OCI-LY7 (cell line): ENCODE results near the gene PRIM1. TPM values are rescaled to one million over a fixed set of nuclear protein-coding genes. Genes with fewer than 3 reads are reported as not detected.
A peak's percentile ranks its signal among the peaks of the same experiment; 100 is the strongest.
"Not testable (repeated sequence)": the region's sequence is repeated elsewhere in the genome, so short reads cannot be mapped to it uniquely, and the experiment has no call there.

Source experiments
- BruUV-seq: library from RNA; stranded (reverse); fragments of 400-500 nt; replicated peaks from 2 replicates; lab custom pipeline; 2021; lab: Mats Ljungman, UMichigan
- CTCF ChIA-PET: fragments of 300-600 bp; sonication (Branson Sonifier 250); formaldehyde crosslinking; loops from one replicate; lab custom pipeline; 2022; ENCODE audit warnings: antibody characterized with exemption; ENCODE audit not compliant: unreplicated experiment; lab: Charles Lee
- POLR2A ChIA-PET: fragments of 300-600 bp; sonication (Branson Sonifier 250); formaldehyde crosslinking; loops from one replicate; lab custom pipeline; 2022; ENCODE audit warnings: antibody characterized with exemption; lab: Charles Lee
- DNase-seq: peaks from one replicate; pipeline ENCODE4 v3.0.0-alpha.2; 2015; ENCODE audit warnings: low spot score
- H2AFZ ChIP-seq: fragments of 200-600 bp; sonication (generic), shearing (Covaris generic); 2 replicates; pipeline ENCODE4 v1.6.1; 2014; ENCODE audit warnings: mild to moderate bottlenecking, antibody characterized with exemption, low read length, moderate library complexity
- H3K27ac ChIP-seq: fragments of 200-600 bp; sonication (generic); 2 replicates; pipeline ENCODE4 v1.5.1; 2014; ENCODE audit warnings: mixed run types, low read depth, mild to moderate bottlenecking, moderate library complexity, low read length, inconsistent platforms; ENCODE audit not compliant: poor library complexity, severe bottlenecking
- H3K36me3 ChIP-seq: fragments of 200-600 bp; sonication (generic); 2 replicates; pipeline ENCODE4 v1.6.1; 2014; ENCODE audit warnings: mild to moderate bottlenecking, antibody characterized with exemption, low read length, moderate library complexity, mixed read lengths; ENCODE audit not compliant: insufficient read depth
- H3K4me1 ChIP-seq: fragments of 200-600 bp; sonication (generic); 2 replicates; pipeline ENCODE4 v1.5.1; 2014; ENCODE audit warnings: mild to moderate bottlenecking, low read length; ENCODE audit not compliant: insufficient read depth, poor library complexity, severe bottlenecking
- H3K4me2 ChIP-seq: fragments of 200-600 bp; sonication (generic); 2 replicates; pipeline ENCODE4 v1.6.1; 2014; ENCODE audit warnings: mild to moderate bottlenecking, low read length
- H3K4me3 ChIP-seq: fragments of 200-600 bp; sonication (generic); 2 replicates; pipeline ENCODE4 v1.5.1; 2014; ENCODE audit warnings: mild to moderate bottlenecking, low read depth, low read length; ENCODE audit not compliant: poor library complexity, severe bottlenecking
- H3K79me2 ChIP-seq: fragments of 200-600 bp; sonication (generic); 2 replicates; pipeline ENCODE4 v1.6.1; 2016; ENCODE audit warnings: low read depth, mild to moderate bottlenecking, low read length, moderate library complexity, mixed read lengths; ENCODE audit not compliant: insufficient read depth
- H3K9me2 ChIP-seq: fragments of 200-600 bp; sonication (generic); 2 replicates; pipeline ENCODE4 v1.6.1; 2016; ENCODE audit warnings: mild to moderate bottlenecking, low read length, mixed read lengths; ENCODE audit not compliant: insufficient read depth
- H3K9me3 ChIP-seq: fragments of 200-600 bp; sonication (generic); 2 replicates; pipeline ENCODE4 v1.6.1; 2014; ENCODE audit warnings: mild to moderate bottlenecking, mixed run types, low read length, mixed read lengths
- H4K20me1 ChIP-seq: fragments of 200-600 bp; sonication (generic); 2 replicates; pipeline ENCODE4 v1.6.1; 2014; ENCODE audit warnings: mild to moderate bottlenecking, antibody characterized with exemption, low read length, moderate library complexity, mixed read lengths; ENCODE audit not compliant: insufficient read depth
- EZH2phosphoT487 ChIP-seq: fragments of 200-600 bp; sonication (generic); IDR thresholded peaks from 2 replicates; pipeline ENCODE4 v1.6.1; 2018; ENCODE audit warnings: low read depth, borderline replicate concordance, mild to moderate bottlenecking, mixed run types, antibody characterized with exemption, low read length, moderate library complexity, mixed read lengths
- intact Hi-C: fragments of 100-400 bp; cut with micrococcal nuclease; formaldehyde crosslinking; loops from one replicate; pipeline ENCODE4 v1.10.0; 2022; ENCODE audit not compliant: unreplicated experiment
- total RNA-seq, 2 experiments: library from RNA; depleted of rRNA in 1 of 2; stranded (reverse); fragments of >200 nt in 1 of 2; shearing (Covaris generic) in 1 of 2; gene quantifications; 2 replicates each; pipeline ENCODE4 v1.2.3, GENCODE V29; 2014 to 2022
- TF ChIP-seq, protein P1 (sequence below): fragments of 200-600 bp; sonication (generic); conservative IDR thresholded peaks from 2 replicates; pipeline ENCODE4 v1.5.1; 2014; ENCODE audit warnings: mild to moderate bottlenecking, antibody characterized with exemption, low read length, moderate library complexity, mixed read lengths

Gene PRIM1
- total RNA-seq, 2 experiments from 2014 or later, result 20.4 to 49.5 TPM

DNA sequence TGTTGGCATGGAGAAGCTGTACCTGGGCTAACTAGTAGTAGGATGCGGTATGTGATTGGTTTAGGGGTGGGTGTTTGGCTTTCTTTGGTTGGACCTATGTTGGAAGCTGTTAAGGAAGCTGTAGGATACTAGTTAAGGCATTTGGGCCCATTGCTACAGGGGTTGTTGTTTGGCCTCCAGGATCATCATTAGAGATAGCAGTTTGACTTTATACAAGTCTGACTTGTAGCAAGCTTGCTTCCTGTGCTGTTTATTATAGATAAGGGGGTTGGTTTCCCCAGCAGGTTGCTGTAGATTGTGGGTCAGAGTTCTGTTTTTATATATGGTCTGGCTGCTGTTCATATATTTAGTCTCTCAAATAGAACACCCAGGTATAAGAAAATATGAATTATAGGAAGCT is 1.4 kb upstream of the PRIM1 start:
- H4K20me1 ChIP-seq, result no peaks in the 10 kb centered on the region
- H3K36me3 ChIP-seq, result peaks cover 7% of the 10 kb centered on the region
- intact Hi-C loops, result loop anchor here (5.0 kb wide), 1 partner anchor 116 kb away; no protein-coding TSS in a partner anchor
- H2AFZ ChIP-seq, result no peak overlapping the region
- DNase-seq, result no peak
- TSS peak; percentile 74 for BruUV-seq
- no peak overlapping the region for H3K4me2 ChIP-seq
- POLR2A ChIA-PET, result interaction anchor here (1.7 to 1.9 kb wide), 2 partner anchors 13 to 65 kb away, joined by 5 to 11 read pairs; partner anchors contain the start of gene PTGES3
- peaks cover 4% of the 10 kb centered on the region; the same call in 1 of the 2 replicates for H3K9me3 ChIP-seq
- H3K4me1 ChIP-seq, result peaks cover 25% of the 10 kb centered on the region
- no peak overlapping the region for H3K4me3 ChIP-seq
- no peak overlapping the region for H3K27ac ChIP-seq
- no peak for TF ChIP-seq EZH2phosphoT487
- TF ChIP-seq, protein P1, sequence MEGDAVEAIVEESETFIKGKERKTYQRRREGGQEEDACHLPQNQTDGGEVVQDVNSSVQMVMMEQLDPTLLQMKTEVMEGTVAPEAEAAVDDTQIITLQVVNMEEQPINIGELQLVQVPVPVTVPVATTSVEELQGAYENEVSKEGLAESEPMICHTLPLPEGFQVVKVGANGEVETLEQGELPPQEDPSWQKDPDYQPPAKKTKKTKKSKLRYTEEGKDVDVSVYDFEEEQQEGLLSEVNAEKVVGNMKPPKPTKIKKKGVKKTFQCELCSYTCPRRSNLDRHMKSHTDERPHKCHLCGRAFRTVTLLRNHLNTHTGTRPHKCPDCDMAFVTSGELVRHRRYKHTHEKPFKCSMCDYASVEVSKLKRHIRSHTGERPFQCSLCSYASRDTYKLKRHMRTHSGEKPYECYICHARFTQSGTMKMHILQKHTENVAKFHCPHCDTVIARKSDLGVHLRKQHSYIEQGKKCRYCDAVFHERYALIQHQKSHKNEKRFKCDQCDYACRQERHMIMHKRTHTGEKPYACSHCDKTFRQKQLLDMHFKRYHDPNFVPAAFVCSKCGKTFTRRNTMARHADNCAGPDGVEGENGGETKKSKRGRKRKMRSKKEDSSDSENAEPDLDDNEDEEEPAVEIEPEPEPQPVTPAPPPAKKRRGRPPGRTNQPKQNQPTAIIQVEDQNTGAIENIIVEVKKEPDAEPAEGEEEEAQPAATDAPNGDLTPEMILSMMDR, result no peak
- no peaks in the 10 kb centered on the region for H3K9me2 ChIP-seq
- H3K79me2 ChIP-seq, result peaks cover 28% of the 10 kb centered on the region
- CTCF ChIA-PET, result no interaction called here

DNA sequence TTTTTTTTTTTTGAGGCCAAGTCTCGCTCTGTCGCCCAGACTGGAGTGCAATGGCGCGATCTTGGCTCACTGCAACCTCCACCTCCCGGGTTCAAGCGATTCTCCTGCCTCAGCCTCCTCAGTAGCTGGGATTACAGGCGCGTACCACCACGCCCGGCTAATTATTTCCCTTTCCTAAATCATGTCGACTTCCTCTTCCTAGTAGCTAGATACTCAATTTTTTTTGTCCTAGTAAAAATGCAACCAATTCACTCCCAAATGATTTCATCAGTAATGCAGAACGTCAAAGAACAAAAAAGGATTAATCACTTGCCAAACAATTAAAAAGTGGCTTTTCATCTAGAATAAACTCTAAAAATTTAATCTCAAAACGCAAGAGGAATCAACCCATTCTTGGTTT is 1.5 kb downstream of the PRIM1 start:
- POLR2A ChIA-PET, result interaction anchor here (0.6 to 1.7 kb wide), 4 partner anchors 25 to 452 kb away, joined by 3 to 9 read pairs (median 6); partner anchors contain the start of gene PTGES3
- Histone ChIP-seq H3K79me2 (peaks cover 29% of the 10 kb centered on the region), H3K36me3 (peaks cover 33% of the 10 kb centered on the region), H3K4me2 (peak overlapping the region; percentile 90), H3K4me1 (peaks cover 25% of the 10 kb centered on the region), H2AFZ (peak overlapping the region; percentile 50; the same call in 1 of the 2 replicates), H3K27ac (peak overlapping the region; percentile 94), H3K4me3 (peak overlapping the region; percentile 76)
- H4K20me1 ChIP-seq, DNase-seq, BruUV-seq, H3K9me2 ChIP-seq, CTCF ChIA-PET, H3K9me3 ChIP-seq: not testable (repeated sequence)
- intact Hi-C loops, result loop anchor here (2.0 to 5.0 kb wide), 2 partner anchors 113 to 360 kb away; partner anchors contain the start of gene STAT6

DNA sequence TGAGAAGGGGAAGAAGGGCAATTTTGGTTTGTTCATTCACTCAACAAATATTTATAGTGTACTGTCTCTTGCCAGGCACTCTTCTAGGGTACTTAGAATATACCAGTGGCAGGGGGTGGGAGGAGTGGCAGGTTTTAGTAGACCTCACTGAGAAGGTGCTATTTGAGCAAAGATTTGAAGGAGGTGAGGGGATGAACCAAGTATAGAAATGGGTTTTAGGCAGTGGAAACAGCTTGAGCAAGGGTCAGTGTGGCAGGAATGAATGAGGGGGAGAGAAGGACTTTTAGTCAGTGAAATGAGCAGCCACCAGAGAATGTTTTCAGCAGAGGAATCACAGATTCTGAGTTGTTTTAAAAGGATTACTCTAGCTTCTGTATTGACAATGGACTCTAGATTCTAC is 2.3 kb downstream of the PRIM1 start:
- peak overlapping the region; percentile 90 for H3K4me2 ChIP-seq
- H3K27ac ChIP-seq, result peak overlapping the region; percentile 68
- peaks cover 25% of the 10 kb centered on the region for H3K4me1 ChIP-seq
- intact Hi-C loops, result loop anchor here (2.0 to 5.0 kb wide), 2 partner anchors 113 to 361 kb away; partner anchors contain the start of gene STAT6
- no TSS peak for BruUV-seq
- H3K79me2 ChIP-seq, result peaks cover 29% of the 10 kb centered on the region
- no peak for TF ChIP-seq EZH2phosphoT487
- TF ChIP-seq, protein P1, result no peak
- H3K9me3 ChIP-seq, result no peaks in the 10 kb centered on the region
- H2AFZ ChIP-seq, result peak overlapping the region; percentile 20; the same call in 1 of the 2 replicates
- POLR2A ChIA-PET, result interaction anchor here (0.5 to 1.7 kb wide), 3 partner anchors 24 to 621 kb away, joined by 3 to 8 read pairs (median 6); no protein-coding TSS in a partner anchor
- CTCF ChIA-PET, result no interaction called here
- no peaks in the 10 kb centered on the region for H4K20me1 ChIP-seq
- H3K4me3 ChIP-seq, result peak overlapping the region; percentile 76
- peaks cover 39% of the 10 kb centered on the region for H3K36me3 ChIP-seq
- H3K9me2 ChIP-seq, result no peaks in the 10 kb centered on the region
- DNase-seq, result peak; percentile 28
